ENCODE measurements around the gene PLSCR5.

The PLSCR5 gene, protein sequence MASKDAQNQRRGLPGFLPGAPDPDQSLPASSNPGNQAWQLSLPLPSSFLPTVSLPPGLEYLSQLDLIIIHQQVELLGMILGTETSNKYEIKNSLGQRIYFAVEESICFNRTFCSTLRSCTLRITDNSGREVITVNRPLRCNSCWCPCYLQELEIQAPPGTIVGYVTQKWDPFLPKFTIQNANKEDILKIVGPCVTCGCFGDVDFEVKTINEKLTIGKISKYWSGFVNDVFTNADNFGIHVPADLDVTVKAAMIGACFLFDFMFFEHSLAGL

DNA sequence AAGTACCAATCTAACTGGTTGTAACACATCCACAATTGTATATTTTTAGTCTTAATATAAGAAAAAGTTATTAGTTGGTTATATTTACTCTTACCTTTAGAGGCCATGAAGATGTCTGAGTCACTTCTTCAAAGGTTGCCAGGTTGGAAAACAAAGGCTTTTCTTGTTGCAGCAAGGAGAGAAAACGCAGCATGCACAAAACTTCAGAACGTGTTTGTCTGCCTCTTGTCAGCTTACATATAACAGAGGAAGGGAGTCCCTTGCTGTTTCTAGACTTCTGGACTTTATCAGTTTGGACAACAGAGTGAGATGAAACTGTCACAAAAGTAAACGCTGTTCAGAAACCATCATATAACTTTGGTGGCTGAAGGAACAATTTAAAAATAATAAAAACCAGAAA lies at the start of gene PLSCR5:
Gene PLSCR5, minus strand, starts transcription at position 241 of the 400 bp plus-strand sequence. Its CDS starts 134 bp downstream, at position 107.
- no peak for DNase-seq (ENCODE audit: low spot score)

DNA sequence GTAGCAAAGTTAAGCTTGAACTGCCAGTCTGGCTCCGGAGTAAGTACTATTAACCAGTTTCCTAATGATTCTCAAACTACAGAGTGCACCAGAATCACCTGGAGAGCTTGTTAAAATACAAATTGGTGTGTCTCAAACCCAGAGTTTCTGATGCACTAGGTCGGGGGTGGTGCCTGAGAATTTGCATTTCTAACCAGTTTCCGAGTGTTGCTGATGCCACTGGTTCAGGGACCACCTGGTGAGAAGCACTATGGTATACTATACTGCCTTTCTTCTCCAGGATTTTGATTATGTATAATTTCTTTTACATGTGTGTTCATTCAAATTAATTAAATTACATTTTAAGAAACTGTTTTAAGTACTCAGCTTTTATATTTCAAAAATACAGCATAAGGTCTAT lies 48.8 kb upstream of the PLSCR5 start:
- DNase-seq (ENCODE audit: low spot score): no peak

DNA sequence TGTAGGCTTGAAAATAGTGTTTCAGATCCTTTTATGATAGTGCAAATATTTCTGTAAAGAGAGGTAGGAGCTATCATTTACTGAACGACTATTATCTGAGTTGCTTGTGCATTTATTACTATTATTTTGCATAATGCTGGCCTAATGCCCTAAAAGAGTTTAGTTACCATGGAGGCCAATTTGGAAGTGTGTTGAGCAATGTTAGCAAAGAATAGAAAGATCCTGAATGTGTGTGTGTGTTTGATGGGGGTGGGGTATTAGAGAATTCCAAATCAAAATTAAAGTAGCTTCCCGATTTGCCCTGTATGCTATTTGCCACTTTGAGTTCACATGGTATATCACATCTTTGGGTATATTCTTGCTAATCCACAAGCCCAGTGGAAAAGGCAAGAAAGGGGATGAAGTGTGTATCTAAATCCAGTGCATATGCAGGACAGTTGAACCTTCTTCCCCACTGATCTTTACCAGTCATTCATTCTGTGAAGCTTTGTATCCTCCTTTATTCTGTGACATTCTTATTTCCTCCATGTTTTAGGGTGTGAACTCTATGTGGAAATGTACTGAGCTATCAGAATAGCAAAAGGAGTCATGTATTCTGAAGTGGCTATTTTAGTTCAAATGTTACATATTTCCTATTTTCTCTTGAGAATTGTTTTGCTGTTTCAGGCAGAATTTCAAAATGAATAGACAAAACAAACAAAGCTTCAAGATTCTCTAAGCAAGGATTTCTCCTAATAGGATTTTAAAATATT lies 45.7 kb upstream of the PLSCR5 start:
- DNase-seq (ENCODE audit: low spot score): no peak

DNA sequence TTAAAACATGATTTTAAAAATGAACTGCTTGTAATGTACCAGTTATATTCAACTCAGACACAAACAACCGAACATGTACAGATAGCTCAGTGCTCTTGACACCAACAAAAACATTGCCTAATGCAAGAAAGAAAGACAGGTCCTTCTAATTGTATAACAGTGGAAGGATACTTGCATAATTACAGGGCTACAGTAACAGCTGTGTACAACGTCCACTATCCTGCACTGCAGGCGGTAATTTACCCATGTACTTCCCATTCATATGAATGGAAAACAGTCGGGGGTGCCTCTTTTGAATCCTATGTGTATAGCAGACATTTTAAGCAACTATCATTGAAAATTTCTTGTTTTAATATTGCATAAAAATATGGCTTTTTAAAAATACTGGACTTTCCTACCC lies 41.1 kb upstream of the PLSCR5 start:
- DNase-seq (ENCODE audit: low spot score): no peak

DNA sequence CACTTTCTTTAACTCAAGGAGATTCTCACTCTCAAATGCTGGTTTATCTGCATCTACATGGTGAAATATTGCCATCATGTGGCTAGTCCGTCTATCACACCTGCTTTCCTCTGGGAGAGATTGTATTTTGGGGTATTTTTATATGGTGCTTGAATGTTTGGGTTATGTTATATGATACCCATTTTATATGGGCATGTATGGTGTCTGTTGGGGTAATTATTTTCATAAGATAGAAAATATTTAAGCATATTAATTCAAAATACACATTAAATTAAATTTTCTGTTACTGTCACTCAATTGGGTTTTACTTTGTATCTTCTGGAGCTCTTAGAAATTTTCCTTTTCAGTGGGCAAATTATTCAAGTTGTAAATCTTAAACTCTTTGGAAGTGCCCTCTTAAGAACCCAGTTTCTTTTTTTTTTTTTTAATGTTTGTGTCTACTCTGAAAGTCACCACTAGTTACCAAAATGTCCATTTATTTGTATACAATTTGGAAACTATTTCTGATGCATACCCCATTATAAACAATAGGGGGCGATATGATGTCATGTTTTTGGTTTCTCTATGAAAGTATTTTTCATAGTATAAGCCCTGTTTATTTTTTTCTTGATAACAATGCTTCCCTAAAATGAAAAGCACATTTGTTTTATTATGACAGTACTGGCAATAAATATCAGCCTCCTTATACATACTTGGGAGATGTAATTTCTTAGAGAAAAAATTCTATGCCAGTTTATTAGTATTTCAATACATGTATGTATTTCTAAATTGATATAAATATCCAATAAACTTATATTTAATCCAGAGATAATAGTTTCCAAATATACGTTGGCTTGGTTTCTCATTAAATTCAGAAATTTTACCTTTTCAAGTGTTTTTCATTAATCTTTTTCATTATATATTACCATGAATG lies 36.1 kb upstream of the PLSCR5 start:
- DNase-seq (ENCODE audit: low spot score): no peak

DNA sequence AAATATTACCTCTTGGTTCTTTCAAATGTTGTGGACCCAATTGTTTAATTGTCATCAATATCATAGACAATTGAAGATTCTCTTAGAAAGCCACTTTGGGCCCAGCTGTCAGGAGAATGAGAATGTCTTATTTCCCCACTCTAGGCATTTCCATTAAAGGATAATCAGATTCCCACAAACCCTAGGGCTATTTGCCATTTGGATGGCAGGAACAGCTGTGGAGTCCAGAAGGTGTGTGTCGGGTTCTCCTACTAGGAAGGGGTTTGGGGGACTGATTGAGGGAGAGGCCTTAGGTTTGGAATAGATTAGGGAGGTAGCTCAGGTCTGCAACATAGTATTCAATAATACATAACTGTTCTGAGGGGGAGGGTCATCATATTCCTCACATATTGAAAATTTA lies 35.2 kb upstream of the PLSCR5 start:
- DNase-seq (ENCODE audit: low spot score): no peak

DNA sequence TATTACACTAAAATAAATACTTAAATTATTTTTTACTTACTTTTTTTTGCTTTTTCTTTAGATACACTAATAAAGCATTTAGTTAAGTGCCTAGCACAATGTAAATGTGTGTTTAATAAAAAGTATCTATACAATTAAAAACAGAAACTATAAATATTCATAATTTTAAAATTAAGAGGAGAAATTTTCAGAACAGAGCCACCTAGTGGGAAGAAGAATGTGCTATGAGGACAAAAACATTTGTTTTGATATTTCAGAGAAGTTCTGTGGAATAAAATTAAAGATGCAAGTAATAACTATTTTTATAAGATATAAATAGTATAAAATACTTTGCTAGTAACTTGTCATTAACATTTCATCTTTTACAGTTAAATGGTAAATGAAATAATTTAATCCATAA lies 33.6 kb upstream of the PLSCR5 start:
- no peak for DNase-seq (ENCODE audit: low spot score)

DNA sequence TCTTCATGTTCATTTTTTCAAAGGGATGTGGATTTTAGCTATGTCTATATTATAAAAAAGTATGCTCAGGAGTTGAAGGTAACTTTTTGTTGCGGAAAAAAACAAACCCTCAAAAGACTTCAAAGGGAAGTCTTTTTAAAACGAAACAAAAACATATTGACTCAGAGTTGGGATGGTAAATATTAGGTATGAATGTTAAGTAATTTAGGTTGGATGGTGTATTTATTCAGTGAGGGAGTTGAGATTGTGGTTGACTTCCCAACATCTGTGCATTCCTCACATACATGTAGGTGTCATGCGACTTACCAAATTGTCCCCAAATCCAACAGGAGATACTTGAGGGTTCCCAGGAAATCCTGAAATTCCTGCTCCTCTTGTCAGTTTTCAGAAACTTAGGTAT lies 32.7 kb upstream of the PLSCR5 start:
- DNase-seq (ENCODE audit: low spot score): no peak

DNA sequence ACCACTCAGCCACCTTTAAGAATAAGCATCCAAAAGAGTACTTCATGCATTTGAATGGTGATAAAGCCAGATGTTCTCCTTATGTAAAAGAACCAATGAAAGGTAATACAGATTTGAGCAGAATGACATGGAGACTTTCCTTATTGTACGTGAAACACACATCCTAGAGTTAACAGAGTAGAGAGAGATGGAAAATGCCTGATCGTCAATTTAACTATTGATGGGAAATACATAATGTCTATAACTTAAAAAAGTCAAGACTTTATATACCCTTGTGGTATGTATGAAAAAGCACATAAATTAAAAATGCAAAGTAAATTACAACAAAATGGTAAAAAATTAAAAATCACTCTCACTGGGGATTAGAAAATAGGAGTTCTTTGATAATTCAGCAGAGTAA lies 31.7 kb upstream of the PLSCR5 start:
- DNase-seq (ENCODE audit: low spot score): no peak

DNA sequence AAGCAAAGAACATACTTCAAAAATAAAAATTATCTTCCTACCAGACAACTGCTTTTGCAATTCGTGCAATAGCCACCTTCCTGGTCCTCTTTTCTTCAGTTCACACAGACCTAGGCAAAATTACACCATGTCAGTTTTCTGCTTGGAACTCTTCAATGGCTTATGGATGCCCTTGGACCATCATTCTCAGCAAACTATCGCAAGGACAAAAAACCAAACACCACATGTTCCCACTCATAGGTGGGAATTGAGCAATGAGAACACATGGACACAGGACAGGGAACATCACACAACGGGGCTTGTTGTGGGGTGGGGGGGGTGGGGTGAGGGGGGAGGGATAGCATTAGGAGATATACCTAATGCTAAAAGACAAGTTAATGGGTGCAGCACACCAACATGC lies 29.2 kb upstream of the PLSCR5 start:
- DNase-seq (ENCODE audit: low spot score): no peak

DNA sequence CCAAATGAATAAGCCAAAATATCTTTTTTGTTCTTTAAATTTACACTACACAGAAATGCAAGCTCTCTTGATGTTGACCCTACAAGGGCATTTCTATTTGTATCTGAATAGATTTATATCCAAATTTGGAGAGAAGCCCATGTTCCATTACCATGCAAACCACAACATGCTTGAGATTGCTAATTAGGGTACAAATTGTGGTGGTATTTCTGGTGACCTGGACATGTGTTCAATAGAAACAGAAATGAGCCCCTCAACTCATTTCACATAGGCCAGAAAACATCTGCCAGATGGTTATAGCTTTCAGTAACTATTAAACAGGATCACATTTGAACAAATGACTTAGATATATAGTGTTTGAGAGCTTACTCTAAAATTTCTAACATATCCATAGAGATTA lies 23.5 kb upstream of the PLSCR5 start:
- no peak for DNase-seq (ENCODE audit: low spot score)

DNA sequence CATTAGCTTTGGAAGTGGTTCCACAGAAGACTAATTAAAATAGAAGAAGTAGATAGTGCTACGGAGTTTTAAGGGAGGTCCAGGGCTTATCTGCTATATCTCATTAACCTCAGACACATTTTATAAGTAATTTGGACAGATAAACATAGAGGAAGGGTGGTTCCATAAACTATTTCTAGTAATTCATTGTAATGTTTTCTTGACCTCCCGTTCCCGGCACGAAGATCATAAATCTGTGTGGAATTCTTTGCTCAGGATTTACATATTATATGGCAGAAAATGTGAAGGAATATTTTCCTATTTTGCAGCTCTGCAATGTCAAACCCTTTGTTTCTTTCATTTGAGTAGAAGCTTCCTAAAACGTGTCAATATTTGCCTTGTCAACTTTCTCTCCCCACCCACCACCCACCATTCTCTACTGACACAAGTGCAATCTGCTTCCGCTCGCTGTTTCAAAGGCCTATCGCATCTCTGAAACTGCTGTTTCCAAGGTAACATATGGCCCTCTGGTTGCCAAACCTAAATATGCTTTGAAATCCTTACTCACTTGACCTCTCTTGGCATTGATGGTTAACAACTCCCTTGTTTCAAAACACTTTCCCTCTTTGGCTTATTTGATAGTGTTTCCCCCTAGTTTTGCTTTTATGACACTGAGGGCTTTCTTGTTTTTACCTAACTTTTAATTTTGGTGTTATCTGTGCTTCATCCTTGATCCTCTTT lies 21.4 kb upstream of the PLSCR5 start:
- DNase-seq (ENCODE audit: low spot score): peak; percentile 11

DNA sequence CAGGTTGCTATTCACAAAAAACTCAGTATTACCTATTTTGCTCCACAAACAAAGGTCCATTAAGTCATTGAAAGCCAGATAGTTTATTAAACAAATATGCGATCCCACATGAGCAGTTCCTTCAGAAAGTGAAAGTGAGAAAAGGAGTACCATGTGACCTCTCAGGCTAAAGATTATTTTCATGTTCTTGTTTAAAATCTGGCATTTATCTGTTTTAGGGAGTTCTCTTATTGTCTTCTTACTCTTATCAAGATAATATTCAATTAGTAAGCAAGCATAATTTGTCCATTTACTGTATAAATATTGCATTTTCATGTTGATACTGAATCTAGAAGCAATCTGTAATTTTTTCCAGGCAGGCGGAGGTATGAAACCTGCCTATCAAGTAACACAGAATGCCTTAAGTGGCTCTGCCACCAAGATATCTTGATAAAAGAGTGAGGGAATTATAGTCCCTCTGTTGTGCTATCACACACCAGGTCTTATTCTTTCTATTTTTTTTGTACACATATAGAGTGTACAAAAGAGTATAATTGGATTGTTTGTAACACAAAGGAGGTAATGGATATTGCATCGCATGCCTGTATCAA lies 20.1 kb upstream of the PLSCR5 start:
- no peak for DNase-seq (ENCODE audit: low spot score)

DNA sequence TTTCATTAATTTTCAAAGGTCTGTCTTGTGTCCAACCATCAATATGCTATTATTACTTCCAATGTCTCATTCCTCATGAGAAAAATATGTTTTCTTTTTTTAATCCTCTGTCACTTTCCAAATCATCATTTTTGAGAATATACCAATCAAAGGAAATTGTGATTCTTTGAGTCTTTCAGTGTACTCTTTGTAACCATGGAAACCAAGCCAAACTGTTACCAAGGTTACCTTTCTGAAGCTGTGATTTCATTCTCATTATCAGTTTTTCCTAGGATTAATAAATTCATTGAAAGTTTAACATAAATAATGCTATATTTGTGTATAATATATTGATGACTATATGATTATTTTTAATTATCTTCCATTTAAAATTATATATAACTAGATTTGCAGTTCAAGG lies 16.6 kb upstream of the PLSCR5 start:
- DNase-seq (ENCODE audit: low spot score): no peak

DNA sequence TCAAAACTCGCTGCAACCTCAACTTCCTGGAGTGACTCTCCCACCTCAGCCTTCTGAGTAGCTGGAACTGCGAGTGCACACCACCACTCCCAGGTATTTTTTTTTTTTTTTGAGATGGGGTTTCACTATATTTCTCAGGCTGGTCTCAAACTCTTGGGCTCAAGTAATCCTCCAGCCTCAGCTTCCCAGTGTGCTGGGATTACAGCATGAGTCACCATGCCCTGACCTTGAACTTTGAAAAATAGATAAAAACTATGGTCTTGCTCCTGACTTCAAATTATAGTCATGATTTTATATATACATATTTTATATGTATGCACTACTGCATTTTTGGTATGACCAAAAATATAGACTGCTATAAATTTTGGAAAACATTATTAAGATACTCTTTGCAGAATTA lies 6.9 kb upstream of the PLSCR5 start:
- DNase-seq (ENCODE audit: low spot score): no peak

DNA sequence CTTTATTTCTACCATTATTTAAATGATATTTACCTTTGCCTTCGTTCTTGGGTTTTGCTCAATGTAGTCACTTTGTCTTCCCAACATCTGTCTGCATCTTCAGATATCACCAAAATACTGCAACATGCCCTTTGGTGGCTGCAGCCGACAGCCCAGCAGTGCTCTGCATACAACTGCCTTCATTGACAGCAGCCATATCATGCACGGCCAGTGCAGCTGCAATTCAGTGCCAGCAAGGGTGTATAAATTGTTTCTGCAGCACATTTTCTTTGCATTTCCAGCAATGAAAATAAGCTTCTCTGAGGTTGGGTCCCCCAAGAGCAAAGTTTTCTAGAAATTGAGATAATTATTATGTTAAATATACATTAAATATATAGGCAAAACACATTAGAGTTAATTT lies 6.0 kb upstream of the PLSCR5 start:
- no peak for DNase-seq (ENCODE audit: low spot score)

DNA sequence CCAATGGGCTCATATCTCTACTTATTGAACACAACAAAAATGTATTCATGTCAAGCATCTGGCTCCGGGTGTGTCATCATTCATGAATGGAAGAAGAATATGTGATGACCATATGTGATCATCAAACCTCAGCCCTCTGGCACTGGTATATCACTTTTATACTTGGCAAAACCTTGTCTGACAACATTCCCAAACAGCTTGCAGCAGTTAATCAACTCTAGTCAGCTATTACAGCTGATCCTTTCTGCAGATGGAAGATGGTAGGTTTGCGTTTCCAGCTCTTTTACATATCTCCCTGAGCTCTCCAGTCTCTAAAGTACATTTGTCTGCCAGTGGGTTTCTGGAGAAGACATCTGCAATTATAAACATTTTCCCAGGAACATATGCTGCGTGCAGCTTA lies 6.6 kb downstream of the PLSCR5 start:
- DNase-seq (ENCODE audit: low spot score): no peak

DNA sequence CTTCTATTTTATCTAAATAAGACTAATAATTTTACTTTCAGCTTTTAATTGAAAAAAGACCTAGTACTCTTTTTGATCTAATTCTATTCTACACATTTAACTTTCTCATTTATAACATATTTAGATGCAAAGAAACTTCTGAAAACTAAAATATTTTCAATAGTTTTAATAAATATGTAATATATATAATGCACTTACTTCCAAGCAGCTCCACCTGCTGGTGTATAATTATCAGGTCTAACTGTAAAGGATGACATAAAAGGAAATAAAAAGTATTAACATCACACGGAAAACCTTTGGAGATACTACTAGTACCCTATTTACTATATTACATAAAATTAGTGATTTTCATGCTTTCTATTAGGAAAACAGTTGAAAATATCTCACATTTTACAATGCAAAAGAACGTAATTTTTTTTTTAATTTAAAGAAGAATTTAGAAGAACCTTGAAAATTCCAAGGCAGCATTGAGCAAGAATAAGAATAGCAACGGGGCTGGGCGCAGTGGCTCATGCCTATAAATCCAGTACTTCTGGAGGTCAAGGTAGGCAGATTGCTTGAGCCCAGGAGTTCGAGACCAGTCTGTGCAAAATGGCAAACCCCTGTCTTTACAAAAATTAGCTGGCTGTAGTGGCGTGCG lies 10.2 kb downstream of the PLSCR5 start:
- no peak for DNase-seq (ENCODE audit: low spot score)

DNA sequence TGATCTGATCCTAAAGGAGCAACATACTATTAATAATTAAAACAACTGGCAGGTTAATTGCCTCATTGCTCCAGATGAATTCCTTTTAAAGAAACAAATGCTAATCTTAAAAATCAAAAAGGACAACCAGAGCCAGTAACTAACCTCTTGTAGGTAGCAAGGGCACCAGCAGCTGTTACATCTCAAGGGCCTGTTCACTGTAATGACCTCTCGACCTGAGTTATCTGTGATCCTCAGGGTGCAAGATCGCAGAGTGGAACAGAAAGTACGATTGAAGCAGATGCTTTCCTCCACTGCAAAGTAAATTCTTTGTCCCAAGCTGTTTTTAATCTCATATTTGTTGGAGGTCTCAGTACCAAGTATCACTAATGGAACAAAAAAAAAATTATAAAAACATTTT lies 11.4 kb downstream of the PLSCR5 start:
- no peak for DNase-seq (ENCODE audit: low spot score)

DNA sequence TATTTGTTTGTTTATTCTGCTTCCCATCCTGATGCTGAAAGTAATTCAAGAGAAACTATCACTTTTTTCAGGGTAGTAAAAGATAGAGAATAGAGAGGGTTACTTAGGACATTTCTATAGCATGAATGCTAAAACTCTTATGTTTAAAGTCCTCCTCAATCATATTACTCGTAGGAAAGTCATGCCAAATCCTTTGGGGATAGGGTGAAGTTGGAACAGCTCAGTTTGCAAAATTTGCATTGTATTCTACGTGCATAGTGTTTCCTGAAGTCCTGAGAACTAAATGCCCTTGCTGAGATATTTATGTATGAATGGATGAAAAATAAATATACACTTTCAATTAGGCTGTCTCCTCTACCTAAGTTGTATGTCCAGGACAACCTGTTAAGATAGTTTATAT lies 14.6 kb downstream of the PLSCR5 start:
- no peak for DNase-seq (ENCODE audit: low spot score)

DNA sequence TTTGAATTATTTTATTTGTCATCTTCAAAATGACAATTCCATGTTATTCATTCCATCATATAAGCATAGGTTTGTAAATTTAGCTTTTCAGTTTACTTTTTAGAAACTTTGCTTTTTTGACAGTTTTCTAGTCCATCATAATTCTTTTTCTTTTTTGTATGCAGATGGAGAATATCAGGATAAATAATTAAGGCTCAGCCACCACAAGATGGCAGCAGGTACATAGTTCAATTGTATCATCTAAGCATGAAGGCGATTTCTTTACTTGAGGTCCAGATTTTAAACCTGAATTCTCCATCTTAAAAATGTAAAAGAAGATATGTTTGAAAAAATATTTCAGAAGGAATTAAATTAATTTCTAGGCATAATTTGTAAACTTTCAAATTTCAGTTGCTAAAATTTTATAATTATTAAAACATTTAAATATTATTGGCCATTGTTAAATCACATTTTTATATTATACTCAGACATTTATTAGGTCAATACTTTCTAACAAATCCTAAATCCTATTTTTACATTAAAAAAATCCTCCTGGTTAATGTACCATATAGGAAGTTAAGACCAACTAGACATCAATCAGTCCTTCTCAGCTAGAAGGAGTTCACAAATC lies 15.1 kb downstream of the PLSCR5 start:
- no peak for DNase-seq (ENCODE audit: low spot score)

Measured in HuH-7 (cell line).